Left lung (tissue), 14 donors: Measurements from ENCODE around the gene PIGW. TPM values are rescaled to one million over a fixed set of nuclear protein-coding genes. Genes with fewer than 3 reads are reported as not detected.

Source experiments
- ATAC-seq: fragments of 200-7000 bp; cut with Tn5 transposase; one replicate; pipeline ENCODE4 v1.9.1; 2020; ENCODE audit warnings: moderate library complexity
- DNase-seq, 4 donors: peaks; one replicate each; pipeline ENCODE4 v3.0.0-alpha.2; 2013 to 2020
- H3K27ac ChIP-seq, 2 donors: fragments of 200-600 bp; sonication (generic) in 1 of 2; one replicate each; pipeline versions ENCODE4 v1.5.0 to v1.8.0; 2020 to 2021
- H3K27me3 ChIP-seq, 2 donors: fragments of 200-600 bp; sonication (generic) in 1 of 2; one replicate each; pipeline versions ENCODE4 v1.5.0 to v1.8.0; 2020 to 2021
- H3K36me3 ChIP-seq, 2 donors: fragments of 200-600 bp; sonication (generic) in 1 of 2; one replicate each; pipeline versions ENCODE4 v1.5.0 to v1.8.0; 2020 to 2021
- H3K4me1 ChIP-seq, 2 donors: fragments of 200-600 bp; one replicate each; pipeline ENCODE4 v1.8.0; 2021
- H3K4me3 ChIP-seq, 2 donors: fragments of 200-600 bp; sonication (generic) in 1 of 2; one replicate each; pipeline versions ENCODE4 v1.5.0 to v1.8.0; 2020 to 2021; ENCODE audit warnings: mild to moderate bottlenecking in 1 of 2
- H3K9me3 ChIP-seq, 2 donors: fragments of 200-600 bp; sonication (generic) in 1 of 2; one replicate each; pipeline versions ENCODE4 v1.5.0 to v1.8.0; 2020 to 2021
- CTCF ChIP-seq, 2 donors: fragments of 200-600 bp; sonication (generic) in 1 of 2; IDR thresholded peaks; one replicate each; pipeline versions ENCODE4 v1.5.0 to v1.8.0; 2021; ENCODE audit warnings: antibody characterized with exemption in 2 of 2
- intact Hi-C, 2 donors: fragments of 100-400 bp; cut with DNase I; formaldehyde crosslinking; loops; one replicate each; pipeline versions ENCODE4 v1.11.2 to v1.14.2; 2022
- long read RNA-seq, 12 donors: library from polyadenylated mRNA in 2 of 12; unstranded in 2 of 12; transcript quantifications; one replicate each; pipeline ENCODE4 v2.0.0 and lab custom pipeline, GENCODE V29; 2019 to 2026
- polyA plus RNA-seq, 6 donors: library from polyadenylated mRNA; unstranded; fragments of 120-200 nt; gene quantifications; one replicate each; pipeline ENCODE4 v1.2.1, GENCODE V29; 2013; ENCODE audit not compliant: insufficient read length in 6 of 6
- total RNA-seq, 2 donors: library from RNA; stranded (reverse); fragmentation: NEBNext Ultra II Directional; extraction: Animal tissue kit (Norgen Biotek cat#: 25700); gene quantifications; one replicate each; pipeline ENCODE4 v1.2.1, GENCODE V29; 2021
- donor health status: DM: no; HTN: yes; CAD: no.
- donor health status: DM: no; HTN: no; CAD: no.

The PIGW gene
- total RNA-seq (10 to 100 TPM in 1 of 2 donors, 1 to 10 TPM in 1; 6.8 to 20.1 TPM), polyA plus RNA-seq (10 to 100 TPM in 1 of 6 donors, 1 to 10 TPM in 5; 5.9 to 11.0 (median 8.9) TPM)
- long read RNA-seq, donor 1, partial matches to known transcripts: 6 of 13 reads
- long read RNA-seq, donor 1, other reads (novel, unspliced or antisense): 0 of 13 reads
- long read RNA-seq, donor 2, partial matches to known transcripts: 0 of 2 reads
- long read RNA-seq, donor 2, other reads (novel, unspliced or antisense): 0 of 2 reads
- long read RNA-seq, donor 3, partial matches to known transcripts: 0 of 2 reads
- long read RNA-seq, donor 3, other reads (novel, unspliced or antisense): 0 of 2 reads
- long read RNA-seq, donor 4, partial matches to known transcripts: 0 of 2 reads
- long read RNA-seq, donor 4, other reads (novel, unspliced or antisense): 0 of 2 reads
- long read RNA-seq, donor 5, partial matches to known transcripts: 0 of 2 reads
- long read RNA-seq, donor 5, other reads (novel, unspliced or antisense): 0 of 2 reads
- long read RNA-seq, donor 6, partial matches to known transcripts: 0 of 5 reads
- long read RNA-seq, donor 6, other reads (novel, unspliced or antisense): 0 of 5 reads
- long read RNA-seq, donor 7, partial matches to known transcripts: 0 of 3 reads
- long read RNA-seq, donor 7, other reads (novel, unspliced or antisense): 0 of 3 reads
- long read RNA-seq, donor 8, transcript PIGW-204 (2 exons, 2,312 nt): major isoform, 5 of 5 reads
- long read RNA-seq, donor 8, partial matches to known transcripts: 0 of 5 reads
- long read RNA-seq, donor 8, other reads (novel, unspliced or antisense): 0 of 5 reads
- long read RNA-seq, donor 9, partial matches to known transcripts: 0 of 1 reads
- long read RNA-seq, donor 9, other reads (novel, unspliced or antisense): 0 of 1 reads
- long read RNA-seq, donor 10, partial matches to known transcripts: 0 of 1 reads
- long read RNA-seq, donor 10, other reads (novel, unspliced or antisense): 0 of 1 reads
- long read RNA-seq, donor 11: 0 reads
- long read RNA-seq, donor 12, partial matches to known transcripts: 0 of 5 reads
- long read RNA-seq, donor 12, other reads (novel, unspliced or antisense): 0 of 5 reads

- intact Hi-C loops: loop anchor here in 1 of 2 donors (10.0 kb wide), 1 partner anchor 60 kb away; the partner anchor contains the start of gene DHRS11
- Histone ChIP-seq H3K9me3 (no peaks in the 10 kb centered on the region), H3K36me3 (peaks cover 0 to 53% of the 10 kb centered on the region in 2 donors), H3K27me3 (no peaks in the 10 kb centered on the region), H3K4me1 (peaks cover 0 to 22% of the 10 kb centered on the region in 2 donors), H3K4me3 (peak within 1 kb of the TSS; percentile 88), H3K27ac (peak within 1 kb of the TSS; percentile 91 to 98)
- ATAC-seq (peak; percentile 95), DNase-seq (peak; percentile 84 to 96 (median 90))
- peak in 1 of 2 donors; percentile 29 for TF ChIP-seq CTCF (IDR thresholded peaks at IDR 0.05)
Observed at GRCh38 chr17:36534840-36535668, at the start of gene PIGW, which contains the start of gene MYO19. Gene PIGW (plus strand): TSS chr17:36534987. CDS start chr17:36537102, 2,115 bp downstream. Gene MYO19 (minus strand): TSS chr17:36534868. CDS start chr17:36532538, 2,330 bp downstream.

GRCh38 chr17:36485027-36485426, 49.8 kb upstream of the PIGW start:
- peaks cover 3 to 40% of the 10 kb centered on the region in 2 donors for H3K27me3 ChIP-seq
- peaks cover 16 to 44% of the 10 kb centered on the region in 2 donors for H3K4me1 ChIP-seq
- no peaks in the 10 kb centered on the region for H3K9me3 ChIP-seq
- DNase-seq: no peak
- H3K27ac ChIP-seq: no peak overlapping the region
- ATAC-seq: no peak
- TF ChIP-seq CTCF (IDR thresholded peaks at IDR 0.05): no peak
- H3K36me3 ChIP-seq: no peaks in the 10 kb centered on the region
- H3K4me3 ChIP-seq: no peak overlapping the region
- intact Hi-C loops: no loop called here

GRCh38 chr17:36485805-36486203, 49.0 kb upstream of the PIGW start:
- no peaks in the 10 kb centered on the region for H3K9me3 ChIP-seq
- H3K27me3 ChIP-seq: peaks cover 3 to 33% of the 10 kb centered on the region in 2 donors
- H3K36me3 ChIP-seq: no peaks in the 10 kb centered on the region
- ATAC-seq (no peak), DNase-seq (no peak)
- peak overlapping the region; percentile 79 to 96 for H3K4me3 ChIP-seq
- peaks cover 16 to 48% of the 10 kb centered on the region in 2 donors for H3K4me1 ChIP-seq
- H3K27ac ChIP-seq: peak overlapping the region in 1 of 2 donors; percentile 72
- TF ChIP-seq CTCF (IDR thresholded peaks at IDR 0.05): no peak
- intact Hi-C loops: no loop called here

GRCh38 chr17:36486204-36487194, 48.3 kb upstream of the PIGW start, which contains the start of gene ZNHIT3:
Gene ZNHIT3 (plus strand): TSS chr17:36486681. CDS start chr17:36486700, 19 bp downstream.
- peaks cover 0 to 2% of the 10 kb centered on the region in 2 donors for H3K36me3 ChIP-seq
- peak; percentile 95 for ATAC-seq
- intact Hi-C loops: no loop called here

More at GRCh38 chr17:36486204-36487194, 48.3 kb upstream of the PIGW start, which contains the start of gene ZNHIT3:
- no peaks in the 10 kb centered on the region for H3K9me3 ChIP-seq
- DNase-seq: peak; percentile 88 to 96 (median 94)
- peaks cover 16 to 49% of the 10 kb centered on the region in 2 donors for H3K4me1 ChIP-seq
- H3K27me3 ChIP-seq: peaks cover 3 to 26% of the 10 kb centered on the region in 2 donors
- peak within 1 kb of the TSS; percentile 79 to 96 for H3K4me3 ChIP-seq
- peak within 1 kb of the TSS; percentile 72 to 75 for H3K27ac ChIP-seq
- TF ChIP-seq CTCF (IDR thresholded peaks at IDR 0.05): no peak
